Dedifferentiated amniotic fluid mesenchymal stem cell (primary cell): ENCODE data around the gene SLC4A4.

ENCODE experiments used
- DNase-seq: peaks from one replicate; pipeline ENCODE4 v3.0.0-alpha.2; 2016; ENCODE audit errors: extremely low spot score

SLC4A4 gene

DNA sequence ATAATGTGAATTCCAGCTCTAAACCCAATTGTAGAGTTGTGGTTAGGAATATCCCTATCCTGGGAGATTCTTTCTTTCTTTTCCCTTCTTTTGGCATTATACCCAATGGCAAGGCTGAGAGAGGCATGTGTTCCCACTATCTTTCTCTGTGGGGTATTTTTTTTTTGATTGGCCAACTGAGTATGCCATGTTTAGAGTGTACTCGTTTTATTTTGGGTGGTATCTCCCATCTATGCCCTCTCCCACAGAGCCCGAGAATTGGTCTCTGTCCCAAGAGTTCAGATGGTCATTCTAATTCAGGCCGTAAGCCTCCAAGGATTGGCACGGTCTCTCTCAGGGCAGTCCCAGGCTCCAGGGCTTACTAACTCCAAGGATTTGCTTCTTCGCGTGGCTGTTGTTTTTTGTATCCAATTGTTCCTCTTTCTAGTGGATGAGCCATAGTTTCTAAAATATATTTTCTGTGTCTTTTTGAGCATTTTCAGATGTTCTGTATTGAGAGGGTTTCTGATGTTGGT is 198.8 kb downstream of the SLC4A4 start:
- no peak for DNase-seq

DNA sequence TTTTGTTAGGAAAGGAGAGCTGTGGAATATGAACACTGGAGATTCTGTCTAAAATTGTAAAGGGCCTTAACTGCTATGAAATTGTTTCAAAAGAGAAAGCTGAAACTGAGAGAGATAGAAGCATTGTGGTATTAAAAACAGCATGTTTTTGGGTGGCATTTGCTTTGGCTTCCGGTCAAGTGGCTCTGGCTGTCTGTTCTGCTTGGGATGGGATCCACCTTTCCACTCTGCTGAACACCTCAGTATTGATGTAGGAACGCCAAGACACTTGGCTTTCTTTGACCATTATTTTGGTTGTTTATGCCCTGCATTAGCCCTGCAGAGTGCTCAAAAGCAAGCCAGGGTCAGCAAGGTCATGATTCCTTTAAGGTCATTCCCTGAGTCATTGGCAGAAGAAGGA is 199.7 kb downstream of the SLC4A4 start:
- DNase-seq: no peak

DNA sequence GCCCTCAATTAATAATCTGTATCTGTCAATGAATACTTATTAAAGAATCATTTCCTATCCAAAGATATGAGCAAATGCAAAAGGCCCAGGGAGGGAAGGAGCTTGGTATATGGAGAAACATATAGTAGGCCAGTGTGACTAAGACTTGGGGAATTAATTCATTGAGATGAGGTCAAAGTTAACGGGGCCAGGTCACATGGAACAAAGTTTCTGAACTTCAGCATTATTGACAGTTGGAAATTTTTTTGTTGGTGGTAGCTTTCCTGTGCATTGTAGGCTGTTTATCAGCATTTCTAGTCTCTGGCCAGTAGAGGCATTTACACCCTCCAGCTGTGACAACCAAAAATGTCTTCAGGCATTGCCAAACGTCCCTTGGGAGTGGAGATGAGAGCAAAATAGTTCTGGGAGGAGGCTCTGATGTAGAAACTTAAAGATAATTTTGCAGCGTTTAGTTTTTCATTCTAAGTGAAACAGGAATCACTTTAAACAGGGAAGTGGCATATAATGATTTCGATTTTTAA is 202.0 kb downstream of the SLC4A4 start:
- DNase-seq: no peak

DNA sequence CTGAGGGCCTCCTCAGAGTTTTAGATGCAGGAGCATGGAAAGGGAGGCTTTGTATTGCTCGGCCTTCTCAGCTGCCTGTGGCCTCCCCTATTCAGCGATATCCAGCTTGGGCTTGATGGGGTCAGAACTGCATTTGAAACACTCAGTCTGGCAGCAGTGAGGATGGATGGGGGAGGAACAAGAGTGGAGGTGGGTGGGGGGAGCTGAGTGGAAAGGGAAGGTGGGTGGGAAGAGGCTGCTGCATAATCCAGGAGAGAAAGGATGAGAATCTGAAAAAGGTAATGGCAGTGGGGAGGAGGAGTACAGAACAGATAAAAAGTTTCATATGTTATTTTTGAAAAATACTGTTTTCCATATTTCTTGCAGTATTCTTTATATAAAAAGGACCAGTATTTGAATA is 202.7 kb downstream of the SLC4A4 start:
- DNase-seq: no peak

DNA sequence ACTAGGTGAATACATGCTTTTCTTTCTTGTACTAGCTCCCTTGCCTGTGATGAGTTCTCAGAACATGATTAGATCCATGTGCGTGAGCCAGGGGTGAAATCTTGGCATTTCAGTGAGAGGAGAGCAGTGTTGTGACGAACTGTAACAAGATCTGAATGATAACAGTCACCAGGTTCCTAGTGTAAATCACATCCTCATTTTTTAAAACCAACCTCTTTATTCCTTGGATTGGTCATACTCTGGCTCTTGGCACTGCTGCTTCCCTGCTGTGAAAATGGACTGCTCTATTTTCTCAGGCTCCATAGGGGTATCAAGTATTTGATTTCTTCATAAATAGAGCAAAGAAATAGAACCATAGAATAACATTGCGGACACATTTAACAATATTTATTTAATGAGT is 206.3 kb downstream of the SLC4A4 start:
- peak; percentile 49 for DNase-seq

DNA sequence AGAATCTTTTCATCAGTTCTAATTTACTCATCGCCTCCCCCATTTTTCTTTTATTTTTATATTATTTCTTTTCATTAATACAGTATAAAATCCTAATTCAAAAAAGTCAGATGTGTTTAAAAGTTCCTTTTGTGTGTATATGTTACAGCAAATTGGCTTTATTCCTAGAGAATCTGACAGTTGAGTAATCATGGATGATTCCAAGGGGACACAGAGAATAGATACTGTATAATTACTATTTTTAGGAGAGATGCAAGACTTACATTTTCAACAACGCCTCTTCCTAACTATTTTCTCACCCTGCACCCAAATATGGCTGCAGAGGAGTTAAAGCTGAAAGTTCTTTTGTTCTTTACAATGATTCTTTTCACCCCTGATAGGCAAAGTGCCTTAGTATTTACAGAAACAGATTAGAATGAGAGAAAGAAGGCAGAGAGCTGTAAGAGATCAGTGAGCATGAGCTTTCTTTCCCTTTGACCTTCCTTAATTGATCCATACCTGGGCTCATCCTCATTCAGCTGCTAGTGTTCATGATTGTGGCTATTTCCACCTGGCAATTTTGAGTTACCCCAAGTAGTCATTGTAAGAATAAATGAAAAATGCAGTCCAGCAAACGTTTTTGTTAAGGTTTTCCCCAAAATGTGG is 210.8 kb downstream of the SLC4A4 start:
- DNase-seq: no peak

DNA sequence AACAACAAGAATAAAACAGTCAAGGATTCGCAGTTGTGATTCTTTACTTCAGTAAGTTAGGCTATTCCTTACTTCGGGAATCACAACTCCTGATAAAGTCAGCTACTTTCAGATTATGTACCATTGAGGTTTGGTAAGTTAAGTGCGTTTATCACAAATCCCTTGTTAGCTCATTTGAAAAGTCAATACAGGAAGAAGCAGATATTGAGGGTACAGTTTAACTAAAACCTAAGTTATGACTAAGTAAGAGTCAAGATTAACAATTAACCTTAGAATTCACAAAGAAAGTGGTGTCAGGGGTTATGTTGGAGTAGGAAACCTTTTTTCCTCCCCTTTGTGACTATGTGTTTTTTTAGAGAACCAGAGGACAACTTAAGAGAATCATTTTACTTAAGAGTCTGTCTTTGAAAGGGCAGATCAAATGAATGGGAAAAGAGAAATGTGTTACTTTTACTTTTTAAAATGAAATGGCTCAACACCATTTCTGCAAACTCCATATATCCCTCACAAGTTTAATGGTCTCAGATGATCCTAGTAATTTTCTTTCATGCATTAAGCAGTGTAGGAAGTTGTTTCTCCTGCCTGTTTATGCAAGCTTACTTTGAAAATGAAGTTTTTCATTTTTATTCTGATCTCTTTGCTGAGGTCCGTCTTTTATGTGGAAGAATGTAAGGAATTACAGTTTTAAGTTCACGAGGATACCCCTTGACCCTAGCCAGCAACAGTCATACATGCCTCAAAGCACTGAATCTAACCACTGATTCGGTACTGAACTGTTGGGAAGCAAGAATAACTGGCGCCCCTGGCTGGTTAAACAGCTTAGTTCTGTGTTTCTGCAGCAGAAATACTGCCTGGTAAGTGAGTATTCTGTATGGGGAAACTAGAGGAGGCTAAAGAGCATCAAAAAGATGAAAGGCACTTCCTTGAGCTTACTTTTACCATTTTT is 211.7 kb downstream of the SLC4A4 start:
- DNase-seq: peak; percentile 57

DNA sequence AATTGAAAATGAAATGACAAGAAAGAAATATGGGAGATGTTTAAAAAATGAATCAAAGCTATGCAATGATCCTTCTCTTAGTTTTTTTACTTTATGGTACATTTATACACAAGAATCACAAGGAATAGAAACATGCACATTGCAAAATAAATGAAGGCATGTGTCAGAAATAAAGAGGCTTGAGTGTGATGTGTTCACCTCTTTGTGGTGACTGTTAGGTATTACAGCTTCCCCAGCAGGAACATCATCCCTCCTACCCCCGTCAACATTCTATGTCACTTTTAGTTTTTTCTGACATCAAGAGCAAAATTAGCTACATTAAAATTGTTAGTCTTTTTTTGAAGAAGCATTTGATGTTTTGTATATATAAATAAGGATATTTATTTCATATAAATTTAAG is 214.8 kb downstream of the SLC4A4 start:
- peak; percentile 52 for DNase-seq

DNA sequence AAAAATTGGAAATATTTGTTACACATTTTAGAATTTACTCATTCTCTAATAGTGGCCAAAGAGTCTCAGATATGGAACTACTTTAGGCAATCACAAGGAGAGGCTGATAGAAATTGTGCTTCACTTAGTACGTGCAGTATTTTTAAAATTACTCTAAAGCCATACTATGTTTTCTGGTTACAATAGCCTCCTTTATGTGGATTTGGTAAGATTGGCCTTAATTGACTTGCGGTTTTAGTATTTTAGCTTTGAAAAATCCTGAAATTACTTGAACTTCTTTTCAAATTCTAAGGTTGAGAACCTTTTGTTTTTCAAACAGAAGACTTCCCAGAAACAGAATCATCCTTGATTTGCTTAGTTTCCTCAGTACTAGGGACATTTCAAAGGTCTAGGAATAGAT is 215.2 kb downstream of the SLC4A4 start:
- no peak for DNase-seq

DNA sequence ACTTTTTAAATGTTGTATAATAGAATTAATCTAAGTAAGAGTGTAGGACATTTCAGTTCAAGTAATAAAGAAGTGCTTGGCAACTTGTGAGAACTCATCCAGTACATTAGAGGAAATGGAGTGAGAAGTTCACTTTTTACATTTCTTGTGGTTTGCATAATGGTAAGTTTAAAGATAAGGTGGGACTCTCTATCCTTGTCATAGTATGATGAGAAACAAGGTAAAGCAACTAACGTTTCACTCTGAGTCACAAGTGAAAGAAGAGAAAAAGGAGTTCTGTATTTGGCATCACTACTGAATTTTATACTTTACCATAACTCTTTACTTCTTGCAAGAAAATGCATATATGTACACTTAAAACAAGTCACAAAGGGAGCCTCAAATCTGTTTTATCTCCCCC is 219.4 kb downstream of the SLC4A4 start:
- DNase-seq: no peak

DNA sequence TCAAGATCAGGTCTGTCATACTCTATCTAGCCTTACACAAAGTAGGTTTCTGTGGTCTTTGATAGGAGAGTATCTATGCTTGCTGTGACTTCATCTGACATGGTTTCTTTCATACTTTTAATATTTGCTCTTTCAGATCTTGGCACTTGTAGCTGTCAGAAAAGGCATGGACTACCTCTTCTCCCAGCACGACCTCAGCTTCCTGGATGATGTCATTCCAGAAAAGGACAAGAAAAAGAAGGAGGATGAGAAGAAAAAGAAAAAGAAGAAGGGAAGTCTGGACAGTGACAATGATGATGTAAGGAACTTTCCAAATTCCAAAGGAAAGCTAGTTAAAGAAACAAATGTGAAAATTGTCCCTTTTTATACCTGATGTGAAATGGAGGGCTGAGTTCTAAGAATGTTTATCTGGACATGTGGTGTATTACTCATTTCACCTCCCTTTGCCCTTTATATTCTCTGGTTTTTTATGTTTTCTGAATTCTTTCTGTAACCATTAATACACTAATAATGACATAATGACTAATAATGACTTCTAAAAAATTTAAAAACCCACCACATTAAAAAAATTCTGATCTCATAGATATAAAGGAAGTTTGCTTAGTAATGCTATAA is 221.2 kb downstream of the SLC4A4 start:
- no peak for DNase-seq

DNA sequence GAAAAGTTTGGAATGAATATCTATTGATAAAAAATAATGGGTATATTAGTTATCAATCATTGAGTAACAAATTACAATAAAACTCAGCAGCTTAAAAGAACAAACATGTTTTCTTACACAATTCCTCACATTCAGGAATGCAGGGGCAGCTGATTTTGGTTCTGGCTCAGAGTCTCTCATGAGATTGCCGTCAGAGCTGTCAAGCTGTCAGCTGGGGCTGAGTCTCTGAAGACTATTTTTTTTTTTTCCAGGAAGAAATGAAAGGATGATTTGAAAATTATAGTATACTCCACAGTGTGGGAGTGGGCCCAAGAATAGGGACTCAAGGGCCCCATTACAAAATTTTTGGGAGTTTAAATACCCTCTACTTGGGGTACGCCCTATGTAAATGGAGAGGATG is 226.0 kb downstream of the SLC4A4 start:
- no peak for DNase-seq

DNA sequence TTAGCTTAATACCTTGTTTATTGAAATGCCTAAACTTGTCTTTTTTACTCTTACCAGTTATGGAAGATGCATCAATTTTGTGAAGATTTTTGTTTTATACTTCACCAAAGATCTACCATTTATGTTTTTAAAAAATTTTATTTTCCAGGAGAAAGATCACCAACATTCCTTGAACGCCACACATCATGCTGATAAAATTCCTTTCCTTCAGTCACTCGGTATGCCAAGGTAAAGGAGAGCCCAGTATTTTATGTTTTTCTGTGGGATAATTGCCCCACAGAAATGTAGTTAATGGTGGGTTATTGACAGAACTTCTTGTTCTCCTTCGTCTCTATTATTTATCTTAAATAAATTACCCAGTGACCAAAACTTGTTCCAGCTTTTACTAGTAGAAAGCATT is 228.0 kb downstream of the SLC4A4 start:
- no peak for DNase-seq

DNA sequence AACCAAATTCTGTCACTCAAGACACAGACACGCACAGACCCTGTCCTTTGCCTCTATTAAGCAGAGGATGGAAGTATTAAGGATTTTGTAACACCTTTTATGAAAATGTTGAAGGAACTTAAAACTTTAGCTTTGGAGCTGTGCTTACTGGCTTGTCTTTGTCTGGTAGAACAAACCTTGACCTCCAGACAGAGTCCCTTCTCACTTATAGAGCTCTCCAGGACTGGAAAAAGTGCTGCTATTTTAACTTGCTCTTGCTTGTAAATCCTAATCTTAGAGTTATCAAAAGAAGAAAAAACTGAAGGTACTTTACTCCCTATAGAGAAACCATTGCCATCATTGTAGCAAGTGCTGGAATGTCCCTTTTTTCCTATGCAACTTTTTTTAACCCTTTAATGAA is 229.3 kb downstream of the SLC4A4 start:
- no peak for DNase-seq

DNA sequence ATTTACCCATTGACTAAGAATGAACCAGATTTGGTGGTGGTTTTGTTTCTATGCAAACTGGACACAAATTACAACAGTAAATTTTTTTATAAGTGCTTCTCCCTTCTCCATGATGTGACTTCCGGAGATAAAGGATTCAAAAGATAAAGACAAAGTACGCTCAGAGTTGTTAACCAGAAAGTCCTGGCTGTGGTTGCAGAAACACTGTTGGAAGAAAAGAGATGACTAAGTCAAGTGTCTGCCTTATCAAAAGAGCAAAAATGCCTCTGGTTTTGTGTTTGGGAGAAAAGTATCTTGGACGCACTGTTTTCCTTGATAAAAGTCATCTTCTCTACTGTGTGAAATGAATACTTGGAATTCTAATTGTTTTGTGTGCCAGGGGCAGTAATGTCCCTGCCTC is 231.7 kb downstream of the SLC4A4 start:
- no peak for DNase-seq

DNA sequence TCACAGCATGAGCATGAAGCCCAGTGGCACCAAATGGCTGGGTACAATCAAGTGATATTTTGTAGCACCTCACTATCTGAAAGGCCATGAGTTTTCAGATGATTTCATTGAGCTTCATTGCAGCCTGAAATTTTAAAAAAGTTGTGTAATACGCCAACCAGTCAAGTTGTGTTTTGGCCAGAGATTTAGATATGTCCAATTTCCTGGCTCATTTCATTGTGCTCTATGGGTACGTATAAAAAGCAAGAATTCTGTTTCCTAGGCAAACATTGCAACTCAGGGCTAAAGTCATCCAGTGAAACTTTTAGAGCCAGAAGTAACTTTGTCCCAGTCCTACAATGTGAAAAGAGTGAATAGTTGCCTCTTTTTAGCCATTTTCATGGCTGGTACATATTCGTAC is 232.5 kb downstream of the SLC4A4 start:
- DNase-seq: no peak

DNA sequence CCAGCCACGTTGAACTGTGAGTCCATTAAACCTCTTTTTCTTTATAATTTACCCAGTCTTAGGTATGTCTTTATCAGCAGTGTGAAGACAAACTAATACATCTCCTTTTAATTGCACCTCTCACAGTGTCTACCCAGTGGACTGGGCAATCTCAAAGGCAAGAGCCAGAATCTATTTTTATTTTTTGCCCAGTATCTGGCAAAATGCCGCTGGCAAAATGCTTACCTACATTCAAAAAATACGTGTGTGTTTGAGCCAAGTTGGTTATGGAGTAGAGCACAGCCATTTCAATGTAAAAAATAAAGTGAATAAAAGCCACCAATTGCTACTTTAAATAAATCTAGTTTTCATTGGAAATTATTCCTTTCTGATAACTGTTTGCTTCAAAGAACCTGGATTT is 245.2 kb downstream of the SLC4A4 start:
- no peak for DNase-seq

DNA sequence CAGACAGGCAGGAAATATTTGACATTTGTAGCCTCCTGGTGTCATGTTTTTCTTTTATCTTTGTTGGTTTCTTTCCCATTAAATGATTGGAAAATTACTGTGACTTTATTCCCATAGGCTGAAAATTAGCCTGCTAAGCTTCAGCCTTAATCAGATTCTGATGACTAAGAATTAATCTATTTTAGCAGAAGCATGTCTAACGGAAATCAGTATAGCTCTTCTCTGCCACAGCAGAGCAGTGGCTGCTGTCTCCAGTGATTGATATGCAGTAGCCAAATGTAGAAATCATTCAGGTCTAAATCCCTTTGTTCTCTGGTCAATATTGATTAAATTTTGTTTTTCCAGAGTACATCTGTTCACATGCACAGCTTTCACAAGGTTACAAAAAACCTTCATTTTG is 245.8 kb downstream of the SLC4A4 start:
- no peak for DNase-seq

DNA sequence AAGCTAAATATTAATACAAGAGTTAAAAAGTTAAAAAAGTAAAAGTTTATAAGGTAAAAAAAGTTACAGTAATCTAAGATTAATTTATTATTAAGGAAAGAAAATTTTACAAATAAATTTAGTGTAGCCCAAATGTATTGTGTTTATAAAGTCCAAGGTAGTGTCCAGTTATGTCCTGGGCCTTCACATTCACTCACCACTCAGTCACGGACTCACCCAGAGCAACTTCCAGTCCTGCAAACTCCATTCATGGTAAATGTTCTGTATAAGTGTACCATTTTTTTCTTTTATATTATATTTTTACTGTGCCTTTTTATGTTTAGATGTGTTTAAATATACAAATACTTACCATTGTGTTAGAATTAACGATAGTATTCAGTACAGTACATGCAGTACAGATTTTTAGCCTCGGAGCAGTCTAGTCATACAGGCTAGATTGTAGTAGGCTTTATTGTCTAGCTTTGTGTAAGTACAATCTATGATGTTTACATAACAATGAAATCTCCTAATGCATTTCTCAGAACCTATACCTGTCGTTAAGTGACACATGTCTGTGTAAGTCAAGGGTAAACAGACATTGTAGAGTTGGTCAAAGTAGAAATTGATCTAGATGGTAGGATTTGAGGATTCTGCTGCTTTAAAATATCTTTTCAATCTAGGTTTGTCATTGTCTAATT is 247.4 kb downstream of the SLC4A4 start:
- no peak for DNase-seq

DNA sequence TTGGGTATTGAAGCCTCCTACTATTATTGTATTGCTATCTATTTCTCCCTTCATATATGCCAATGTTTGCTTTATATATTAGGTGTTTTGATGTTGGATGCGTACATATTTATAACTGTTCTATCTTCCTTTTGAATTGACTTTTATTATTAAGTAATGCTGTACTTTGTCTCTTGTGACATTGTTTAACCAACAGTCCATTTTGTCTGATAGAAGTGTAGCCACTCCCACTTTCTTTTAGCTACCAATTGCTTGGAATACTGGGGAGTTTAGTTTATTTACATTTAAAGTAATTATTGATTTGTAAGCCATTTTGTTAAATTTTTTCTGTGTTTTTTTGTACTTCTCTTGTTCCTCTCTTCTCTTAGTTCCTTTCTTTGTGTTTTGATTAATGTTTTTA is 249.2 kb downstream of the SLC4A4 start:
- no peak for DNase-seq

DNA sequence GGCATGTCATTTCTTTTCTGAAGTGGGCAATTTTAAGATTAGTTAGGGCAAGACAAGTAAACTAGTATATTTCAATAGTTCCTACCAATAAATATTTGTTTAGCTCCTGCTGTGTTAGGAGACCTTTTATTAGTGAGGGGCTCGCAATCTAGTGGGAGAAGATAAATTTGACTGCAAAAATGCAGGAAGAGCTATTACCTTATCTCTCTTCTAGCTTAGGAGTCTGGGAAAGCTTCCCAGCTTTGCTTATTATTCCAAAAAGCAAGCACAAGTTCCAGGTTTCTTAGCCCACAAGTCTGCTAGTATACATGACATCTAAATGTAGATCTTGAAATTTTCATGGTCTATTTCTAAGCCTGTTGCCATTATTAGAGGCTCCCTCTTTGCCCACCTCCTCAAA is 254.0 kb downstream of the SLC4A4 start:
- DNase-seq: no peak

DNA sequence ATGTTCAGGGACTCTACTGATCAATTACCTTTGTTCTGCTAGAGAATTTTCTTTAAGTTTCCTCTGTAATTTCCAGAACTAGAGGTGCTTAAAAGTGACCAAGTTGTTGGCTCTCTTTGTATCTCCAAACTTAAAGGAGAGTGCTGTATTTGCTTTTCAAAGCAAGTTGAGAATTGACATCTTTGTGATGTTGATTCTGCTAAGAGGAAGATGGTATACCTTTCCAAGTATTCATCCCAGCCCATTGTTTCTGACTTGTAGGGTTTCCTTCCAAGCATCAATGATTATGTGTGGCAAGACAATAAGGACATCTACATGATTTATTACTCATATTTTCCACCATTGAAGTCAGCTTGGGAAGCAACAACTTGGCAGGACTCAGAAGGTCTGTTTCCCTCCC is 254.5 kb downstream of the SLC4A4 start:
- DNase-seq: no peak
